Mesendoderm (in vitro differentiated cells): ENCODE data around the gene CFAP45.

Experiments used
- DNase-seq: peaks from one replicate; pipeline ENCODE4 v3.0.0; 2013
- H2AK5ac ChIP-seq: 2 replicates; pipeline ENCODE4 v1.6.1; 2013; ENCODE audit warnings: low read length, inconsistent platforms
- H2BK120ac ChIP-seq: 2 replicates; pipeline ENCODE4 v1.6.1; 2013; ENCODE audit warnings: low read depth, mild to moderate bottlenecking, low read length, moderate library complexity, mixed read lengths
- H2BK15ac ChIP-seq: replicated peaks from 2 replicates; pipeline ENCODE4 v1.6.1; 2013; ENCODE audit warnings: low read depth, mild to moderate bottlenecking, moderate library complexity
- H2BK5ac ChIP-seq: 2 replicates; pipeline ENCODE4 v1.6.1; 2013; ENCODE audit warnings: low read length, inconsistent platforms
- H3K18ac ChIP-seq: 2 replicates; pipeline ENCODE4 v1.6.1; 2013; ENCODE audit warnings: mild to moderate bottlenecking, low read length, mixed read lengths
- H3K23ac ChIP-seq: one replicate; pipeline ENCODE4 v1.6.1; 2013; ENCODE audit warnings: low read length
- H3K27ac ChIP-seq: 2 replicates; pipeline ENCODE4 v1.5.1; 2013; ENCODE audit warnings: low read depth, mild to moderate bottlenecking, inconsistent platforms, low read length, moderate library complexity
- H3K27me3 ChIP-seq: 2 replicates; pipeline ENCODE4 v1.6.1; 2013; ENCODE audit warnings: low read length, control low read depth, mild to moderate bottlenecking, inconsistent platforms; ENCODE audit not compliant: insufficient read depth, poor library complexity
- H3K36me3 ChIP-seq: 2 replicates; pipeline ENCODE4 v1.6.1; 2013; ENCODE audit warnings: low read length, inconsistent platforms; ENCODE audit not compliant: control insufficient read depth, insufficient read depth
- H3K4ac ChIP-seq: one replicate; pipeline ENCODE4 v1.6.1; 2013; ENCODE audit warnings: low read depth, mild to moderate bottlenecking, low read length, moderate library complexity
- H3K4me1 ChIP-seq: 2 replicates; pipeline ENCODE4 v1.6.1; 2013; ENCODE audit warnings: low read depth, low read length, inconsistent platforms; ENCODE audit not compliant: control insufficient read depth
- H3K4me2 ChIP-seq: 2 replicates; pipeline ENCODE4 v1.6.1; 2013; ENCODE audit warnings: low read length
- H3K4me3 ChIP-seq: 2 replicates; pipeline ENCODE4 v1.5.1; 2013; ENCODE audit warnings: mild to moderate bottlenecking, low read length
- H3K56ac ChIP-seq: one replicate; pipeline ENCODE4 v1.6.1; 2013; ENCODE audit warnings: low read length
- H3K79me1 ChIP-seq: 2 replicates; pipeline ENCODE4 v1.6.1; 2013; ENCODE audit warnings: low read length, inconsistent platforms
- H3K79me2 ChIP-seq: 2 replicates; pipeline ENCODE4 v1.6.1; 2013; ENCODE audit warnings: mild to moderate bottlenecking, low read length; ENCODE audit not compliant: control insufficient read depth, insufficient read depth
- H3K9ac ChIP-seq: 2 replicates; pipeline ENCODE4 v1.6.1; 2013; ENCODE audit warnings: low read length, inconsistent platforms
- H4K5ac ChIP-seq: one replicate; pipeline ENCODE4 v1.6.1; 2013; ENCODE audit warnings: low read length
- H4K8ac ChIP-seq: one replicate; pipeline ENCODE4 v1.6.1; 2013; ENCODE audit warnings: low read depth, mild to moderate bottlenecking, control low read depth, low read length, moderate library complexity
- WGBS: extraction: QIAGEN DNeasy Blood & Tissue Kit; methylation state at CpG from one replicate; pipeline ENCODE4 v1.1.7; 2013; ENCODE audit warnings: low lambda C conversion rate, missing lambda C conversion rate; ENCODE audit not compliant: insufficient coverage; ENCODE audit errors: extremely low coverage; 5-methylcytosine and 5-hydroxymethylcytosine counted together

Gene CFAP45

DNA sequence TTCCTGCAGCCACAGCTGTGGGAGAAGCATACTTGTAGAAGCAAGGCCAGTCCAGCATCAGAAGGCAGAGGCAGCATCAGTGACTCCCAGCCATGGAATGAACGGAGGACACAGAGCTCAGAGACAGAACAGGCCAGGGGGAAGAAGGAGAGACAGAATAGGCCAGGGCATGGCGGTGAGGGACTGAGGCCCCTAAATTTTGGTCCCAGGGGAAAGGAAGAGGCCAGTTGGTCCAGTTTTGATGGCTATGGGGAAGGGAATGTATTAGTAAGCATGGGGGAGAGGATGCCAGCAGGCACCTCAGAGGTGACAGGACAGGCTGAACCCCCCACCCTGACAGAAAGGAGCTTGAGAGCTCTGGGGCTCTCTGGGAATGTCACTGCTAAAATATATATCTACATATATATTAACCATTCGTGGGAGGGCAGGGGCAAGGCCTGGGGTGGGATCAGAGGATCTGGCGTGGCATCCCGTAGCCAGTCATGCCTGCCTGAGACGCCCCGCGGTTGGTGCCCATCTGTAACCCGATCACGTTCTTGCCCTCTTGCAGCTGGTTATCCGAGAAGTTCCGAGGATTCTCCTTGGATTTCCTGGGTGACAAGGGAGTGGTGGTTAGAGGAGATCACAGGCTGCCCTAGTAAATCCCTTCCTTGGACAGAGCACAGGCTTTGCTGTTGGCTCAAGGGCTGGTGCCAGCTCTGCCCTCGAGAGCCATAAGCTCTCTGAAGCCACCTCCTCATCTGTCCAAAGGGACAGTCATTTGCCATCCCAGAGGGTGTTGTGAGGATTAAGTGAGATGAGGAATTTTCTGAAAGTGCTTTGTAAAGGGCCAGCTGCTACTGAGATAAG, 18.6 kb upstream of the CFAP45 start:
- H2BK120ac ChIP-seq: no peak overlapping the region
- peaks cover 8% of the 10 kb centered on the region for H3K36me3 ChIP-seq

DNA sequence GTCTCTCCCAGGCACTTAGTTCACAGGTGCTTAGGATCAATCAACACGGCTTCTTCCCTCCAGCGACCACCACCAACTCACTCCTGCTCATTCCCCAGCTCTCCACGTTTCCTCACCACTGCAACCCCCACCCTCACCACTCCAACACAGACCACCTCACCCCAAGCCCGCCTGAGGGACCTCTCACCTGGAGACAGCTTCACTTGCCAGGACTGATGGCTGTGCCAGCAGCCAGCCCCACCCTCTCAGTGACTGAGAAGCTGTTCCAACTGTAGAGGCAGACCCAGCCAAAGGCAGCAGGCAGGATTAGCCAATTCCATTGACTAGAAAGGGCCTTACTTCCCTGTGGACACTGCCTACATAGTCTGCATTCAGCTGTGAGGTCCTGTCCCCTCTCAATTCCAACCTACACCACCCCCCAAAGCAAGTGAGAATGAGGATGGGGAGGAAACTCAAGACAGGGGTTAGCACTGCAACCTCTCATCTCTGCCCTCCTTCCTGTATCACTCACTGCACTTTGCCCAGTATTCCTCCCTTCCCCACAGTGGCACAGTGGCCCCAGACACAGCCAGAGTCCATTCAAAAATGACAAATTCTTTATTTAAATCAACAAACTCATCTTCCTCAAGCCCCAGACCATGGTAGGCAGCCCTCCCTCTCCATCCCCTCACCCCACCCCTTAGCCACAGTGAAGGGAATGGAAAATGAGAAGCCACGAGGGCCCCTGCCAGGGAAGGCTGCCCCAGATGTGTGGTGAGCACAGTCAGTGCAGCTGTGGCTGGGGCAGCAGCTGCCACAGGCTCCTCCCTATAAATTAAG, 17.8 kb upstream of the CFAP45 start:
- H2AK5ac ChIP-seq: no peak overlapping the region
- H2BK15ac ChIP-seq: no peak overlapping the region
- H3K4me1 ChIP-seq: peaks cover 39% of the 10 kb centered on the region
- no peak overlapping the region for H3K23ac ChIP-seq
- no peak overlapping the region for H3K4me3 ChIP-seq
- H3K56ac ChIP-seq: peak overlapping the region; percentile 58
- peaks cover 32% of the 10 kb centered on the region for H3K79me2 ChIP-seq
- no peak overlapping the region for H4K8ac ChIP-seq
- no peak overlapping the region for H4K5ac ChIP-seq
- peaks cover 20% of the 10 kb centered on the region for H3K79me1 ChIP-seq
- no peak for DNase-seq
- no peak overlapping the region for H3K18ac ChIP-seq
- no peaks in the 10 kb centered on the region for H3K27me3 ChIP-seq
- no peak overlapping the region for H2BK120ac ChIP-seq
- no CpG with 5 or more reads among the region's 5 CpGs for WGBS
- H3K4ac ChIP-seq: no peak overlapping the region
- peak overlapping the region; percentile 14 for H2BK5ac ChIP-seq
- H3K36me3 ChIP-seq: peaks cover 8% of the 10 kb centered on the region
- H3K4me2 ChIP-seq: no peak overlapping the region
- H3K9ac ChIP-seq: peak overlapping the region; percentile 32
- peak overlapping the region; percentile 22 for H3K27ac ChIP-seq

More for the DNA sequence above, 18.6 kb upstream of the CFAP45 start:
- no peaks in the 10 kb centered on the region for H3K27me3 ChIP-seq
- H3K79me1 ChIP-seq: peaks cover 21% of the 10 kb centered on the region
- H3K18ac ChIP-seq: no peak overlapping the region
- H3K27ac ChIP-seq: no peak overlapping the region
- H4K5ac ChIP-seq: no peak overlapping the region
- H3K4ac ChIP-seq: no peak overlapping the region
- H3K56ac ChIP-seq: no peak overlapping the region
- H3K4me2 ChIP-seq: no peak overlapping the region
- peaks cover 39% of the 10 kb centered on the region for H3K79me2 ChIP-seq
- no peak overlapping the region for H2BK15ac ChIP-seq
- no peak overlapping the region for H3K9ac ChIP-seq
- no CpG with 5 or more reads among the region's 13 CpGs for WGBS
- H2BK5ac ChIP-seq: no peak overlapping the region
- H3K4me3 ChIP-seq: no peak overlapping the region
- no peak overlapping the region for H4K8ac ChIP-seq
- peaks cover 40% of the 10 kb centered on the region for H3K4me1 ChIP-seq
- H3K23ac ChIP-seq: no peak overlapping the region
- no peak overlapping the region for H2AK5ac ChIP-seq
- no peak for DNase-seq

DNA sequence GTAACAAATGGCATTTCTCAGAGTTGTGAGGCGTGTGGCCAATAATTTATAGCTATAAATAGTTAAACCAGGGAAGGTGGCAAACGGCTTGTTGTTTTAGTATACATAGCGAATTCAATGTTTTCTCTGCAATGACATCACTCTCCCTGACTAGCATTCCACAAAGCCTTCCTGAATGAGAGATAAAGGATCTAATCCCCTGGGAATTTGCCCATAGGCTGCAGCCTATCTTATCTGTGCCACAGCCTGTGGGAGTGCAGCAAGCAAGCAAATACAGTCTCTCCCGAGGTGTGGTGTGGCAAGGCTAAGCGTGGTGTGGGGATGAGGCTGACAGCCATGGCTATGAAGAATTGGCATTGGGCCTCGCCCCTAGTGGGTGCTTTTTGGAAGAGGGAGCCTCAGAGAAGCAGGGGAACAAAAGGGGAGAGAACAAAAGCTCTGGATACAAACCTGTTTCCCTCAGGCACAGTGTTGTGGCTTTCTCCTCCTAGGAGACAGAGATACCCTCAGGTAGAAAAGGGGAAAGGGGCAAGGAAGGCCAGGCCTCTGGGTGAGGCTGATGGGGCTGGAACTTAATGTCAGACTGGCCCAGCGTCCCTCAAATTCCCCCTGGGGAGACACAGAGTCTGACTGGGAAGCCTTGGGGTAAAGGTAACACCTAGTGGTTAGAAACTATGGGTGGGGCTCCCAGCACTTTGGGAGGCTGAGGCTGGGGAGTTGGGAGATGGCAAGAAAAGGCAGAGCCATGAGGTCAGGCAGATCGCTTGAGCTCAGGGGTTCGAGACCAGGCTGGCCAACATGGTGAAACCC, 16.5 kb upstream of the CFAP45 start:
- Histone ChIP-seq H3K56ac (peak overlapping the region; percentile 59), H3K27me3 (no peaks in the 10 kb centered on the region), H3K4me3 (no peak overlapping the region), H2BK15ac (no peak overlapping the region), H3K23ac (no peak overlapping the region), H3K27ac (peak overlapping the region; percentile 81), H3K36me3 (peaks cover 8% of the 10 kb centered on the region), H3K4ac (peak overlapping the region; percentile 56), H3K9ac (peak overlapping the region; percentile 1), H4K5ac (no peak overlapping the region), H2AK5ac (no peak overlapping the region), H3K79me2 (peaks cover 19% of the 10 kb centered on the region), H4K8ac (no peak overlapping the region), H2BK5ac (peak overlapping the region; percentile 89), H2BK120ac (no peak overlapping the region), H3K4me1 (peaks cover 36% of the 10 kb centered on the region), H3K79me1 (peaks cover 16% of the 10 kb centered on the region), H3K18ac (peak overlapping the region; percentile 65), H3K4me2 (no peak overlapping the region)
- peak; percentile 100 for DNase-seq
- no CpG with 5 or more reads among the region's 9 CpGs for WGBS

DNA sequence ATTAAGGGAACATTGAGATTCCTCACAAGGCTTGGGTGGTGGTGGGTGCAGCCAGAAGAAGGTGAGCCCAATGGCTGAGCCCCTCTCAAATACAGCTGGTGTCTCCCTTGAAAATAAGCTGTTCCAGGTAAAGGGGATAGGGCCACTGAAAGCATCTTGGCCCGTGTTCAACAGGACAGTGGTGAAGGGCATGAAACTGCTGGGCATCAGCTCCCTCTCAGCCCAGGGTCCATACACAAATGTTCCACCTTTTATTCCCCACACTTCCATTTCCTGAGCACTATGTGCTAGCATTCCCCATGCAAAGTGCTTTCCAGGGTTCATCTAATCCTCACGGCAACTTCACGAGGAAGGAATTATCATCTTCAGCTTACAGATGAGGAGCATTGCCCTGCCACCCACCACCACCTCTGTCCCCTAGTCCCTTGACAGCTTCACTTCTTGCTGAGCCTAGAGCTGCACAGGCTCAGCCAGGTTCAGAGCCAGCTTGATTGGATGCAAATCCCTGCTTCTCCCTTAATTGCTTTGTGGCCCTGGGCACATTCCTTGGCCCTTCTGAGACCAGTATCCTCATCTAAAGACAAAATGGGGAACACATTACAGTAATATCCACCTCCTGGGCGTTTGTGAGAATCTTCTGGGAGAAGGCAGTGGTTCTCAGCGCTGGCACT, 15.7 kb upstream of the CFAP45 start:
- peak overlapping the region; percentile 33 for H2BK120ac ChIP-seq
- peak overlapping the region; percentile 9 for H2BK5ac ChIP-seq
- no peak overlapping the region for H4K5ac ChIP-seq
- H3K27ac ChIP-seq: peak overlapping the region; percentile 81
- H4K8ac ChIP-seq: no peak overlapping the region
- H2BK15ac ChIP-seq: no peak overlapping the region
- no peak overlapping the region for H3K23ac ChIP-seq
- peak overlapping the region; percentile 59 for H3K56ac ChIP-seq
- peaks cover 11% of the 10 kb centered on the region for H3K79me1 ChIP-seq
- DNase-seq: peak; percentile 96
- peak overlapping the region; percentile 1 for H3K9ac ChIP-seq
- H3K36me3 ChIP-seq: peaks cover 8% of the 10 kb centered on the region
- no CpG with 5 or more reads among the region's 5 CpGs for WGBS
- peak overlapping the region; percentile 65 for H3K18ac ChIP-seq
- H3K27me3 ChIP-seq: no peaks in the 10 kb centered on the region
- H3K79me2 ChIP-seq: peaks cover 12% of the 10 kb centered on the region
- peaks cover 44% of the 10 kb centered on the region for H3K4me1 ChIP-seq
- no peak overlapping the region for H3K4me2 ChIP-seq
- peak overlapping the region; percentile 16 for H2AK5ac ChIP-seq
- no peak overlapping the region for H3K4me3 ChIP-seq
- peak overlapping the region; percentile 17 for H3K4ac ChIP-seq
